ENCODE measurements around the gene SPATA25.

Gene SPATA25

GRCh38 chr20:45848421-45848820 lies 39.0 kb downstream of the SPATA25 start:
- intact Hi-C loops (cut with DNase I) = no loop called here
- DNase-seq = peak in 2 of 10 donors; percentile 43 to 44

- intact Hi-C loops (cut with DNase I) = no loop called here
- no peak for DNase-seq
Measured at GRCh38 chr20:45845452-45845851, 42.0 kb downstream of the SPATA25 start.

- DNase-seq = peak in 1 of 10 donors; percentile 24
- intact Hi-C loops (cut with DNase I) = no loop called here
Measured at GRCh38 chr20:45843506-45843905, 43.9 kb downstream of the SPATA25 start.

- intact Hi-C loops (cut with DNase I) = no loop called here
- no peak for DNase-seq
Measured at GRCh38 chr20:45842169-45842812, 45.1 kb downstream of the SPATA25 start.

GRCh38 chr20:45841407-45842129 lies 45.9 kb downstream of the SPATA25 start:
- intact Hi-C loops (cut with DNase I) = no loop called here
- no peak for DNase-seq

- intact Hi-C loops (cut with DNase I) = no loop called here
Measured at GRCh38 chr20:45840700-45841198, 46.7 kb downstream of the SPATA25 start.

GRCh38 chr20:45836841-45837240 lies 50.6 kb downstream of the SPATA25 start:
- intact Hi-C loops (cut with DNase I) = no loop called here
- no peak for DNase-seq

More at GRCh38 chr20:45840700-45841198, 46.7 kb downstream of the SPATA25 start:
- peak in 1 of 10 donors; percentile 82 for DNase-seq
